Fibroblast of mammary gland (primary cell): ENCODE data around the gene SLC6A3.

ENCODE experiments used
- DNase-seq: peaks from one replicate; pipeline ENCODE4 v3.0.0-alpha.2; 2010; ENCODE audit warnings: low read depth
- H3K4me3 ChIP-seq: 2 replicates; pipeline ENCODE4 v1.5.1; 2011; ENCODE audit warnings: low read depth, mild to moderate bottlenecking, low read length, moderate library complexity; ENCODE audit not compliant: control insufficient read depth
- CTCF ChIP-seq: conservative IDR thresholded peaks from 2 replicates; pipeline ENCODE4 v1.5.1; 2011; ENCODE audit warnings: low read depth, low read length, inconsistent platforms; ENCODE audit not compliant: control insufficient read depth, insufficient read depth

SLC6A3 gene

GRCh38 chr5:1473746-1474145 lies 28.5 kb upstream of the SLC6A3 start:
- no peak for TF ChIP-seq CTCF
- no peak for DNase-seq
- no peak overlapping the region for H3K4me3 ChIP-seq

GRCh38 chr5:1472964-1473628 lies 27.9 kb upstream of the SLC6A3 start:
- no peak for DNase-seq
- no peak for TF ChIP-seq CTCF
- H3K4me3 ChIP-seq, result no peak overlapping the region

GRCh38 chr5:1471997-1472963 lies 27.0 kb upstream of the SLC6A3 start:
- DNase-seq, result no peak

GRCh38 chr5:1471240-1471853 lies 26.1 kb upstream of the SLC6A3 start:
- TF ChIP-seq CTCF, result no peak
- no peak for DNase-seq
- no peak overlapping the region for H3K4me3 ChIP-seq

More at GRCh38 chr5:1471997-1472963, 27.0 kb upstream of the SLC6A3 start:
- no peak overlapping the region for H3K4me3 ChIP-seq
- TF ChIP-seq CTCF, result no peak

- DNase-seq, result no peak
- no peak for TF ChIP-seq CTCF
These were observed 25.5 kb upstream of the SLC6A3 start for GRCh38 chr5:1470762-1471211.

GRCh38 chr5:1468629-1469527 lies 23.6 kb upstream of the SLC6A3 start:
- H3K4me3 ChIP-seq, result no peak overlapping the region
- no peak for TF ChIP-seq CTCF
- DNase-seq, result no peak

More at GRCh38 chr5:1470762-1471211, 25.5 kb upstream of the SLC6A3 start:
- no peak overlapping the region for H3K4me3 ChIP-seq
